Chondrocyte (in vitro differentiated cells): ENCODE data around the gene ATG3. TPM values are rescaled to one million over a fixed set of nuclear protein-coding genes. Genes with fewer than 3 reads are reported as not detected.

Experiments
- DNase-seq: peaks from one replicate; pipeline ENCODE4 v3.0.0; 2021; ENCODE audit warnings: mixed read lengths, low spot score
- H3K27ac Mint-ChIP-seq: one replicate; pipeline ENCODE4 v1.8.0; 2021; ENCODE audit warnings: mild to moderate bottlenecking, moderate library complexity, mixed read lengths; ENCODE audit not compliant: unreplicated experiment
- H3K27me3 Mint-ChIP-seq: 2 replicates; pipeline ENCODE4 v1.8.0; 2021; ENCODE audit warnings: low read depth, mixed read lengths
- H3K36me3 Mint-ChIP-seq: 2 replicates; pipeline ENCODE4 v1.8.0; 2021; ENCODE audit warnings: low read depth, mixed read lengths
- H3K4me1 Mint-ChIP-seq: 2 replicates; pipeline ENCODE4 v1.8.0; 2021; ENCODE audit warnings: low read depth, mild to moderate bottlenecking, mixed read lengths
- H3K4me3 Mint-ChIP-seq: one replicate; pipeline ENCODE4 v1.8.0; 2021; ENCODE audit warnings: mild to moderate bottlenecking, moderate library complexity, mixed read lengths; ENCODE audit not compliant: unreplicated experiment
- H3K9me3 Mint-ChIP-seq: 2 replicates; pipeline ENCODE4 v1.8.0; 2021; ENCODE audit warnings: low read depth, mixed read lengths
- total RNA-seq: library from RNA; stranded (reverse); gene quantifications from 3 replicates; pipeline ENCODE4 v1.2.1, GENCODE V29; 2021
- TF ChIP-seq, protein P1 (sequence below): fragments of 200-600 bp; sonication (generic); IDR thresholded peaks from 2 replicates; pipeline ENCODE4 v1.5.0; 2021; ENCODE audit warnings: antibody characterized with exemption, mild to moderate bottlenecking, moderate library complexity

Gene ATG3
- total RNA-seq, 1 donor from 2014 or later, result 42.7 TPM

DNA sequence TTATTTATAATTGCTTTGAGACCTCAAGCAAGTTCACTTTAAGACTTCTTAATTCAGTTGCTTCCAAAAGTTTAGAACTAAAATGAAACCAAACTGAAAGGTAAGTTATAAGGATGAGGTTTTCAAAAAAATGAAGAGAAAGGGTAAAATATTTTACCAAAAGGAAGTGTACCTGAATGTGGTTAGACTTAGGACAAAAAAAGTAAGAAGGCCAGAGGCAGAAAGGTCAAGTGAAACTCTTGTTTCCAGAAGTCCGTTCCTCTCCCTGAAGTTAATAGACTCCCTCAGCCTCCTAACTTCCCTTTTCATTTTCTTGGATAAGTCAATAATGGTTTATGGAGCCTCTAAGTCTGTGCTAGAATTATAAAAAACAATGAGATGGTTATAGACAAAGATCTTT, 79.1 kb downstream of the ATG3 start:
- Mint-ChIP-seq H3K9me3 (no peaks in the 10 kb centered on the region), H3K27ac (no peak overlapping the region), H3K4me1 (no peaks in the 10 kb centered on the region), H3K4me3 (no peak overlapping the region), H3K36me3 (no peaks in the 10 kb centered on the region), H3K27me3 (peaks cover 3% of the 10 kb centered on the region)
- TF ChIP-seq, protein P1, sequence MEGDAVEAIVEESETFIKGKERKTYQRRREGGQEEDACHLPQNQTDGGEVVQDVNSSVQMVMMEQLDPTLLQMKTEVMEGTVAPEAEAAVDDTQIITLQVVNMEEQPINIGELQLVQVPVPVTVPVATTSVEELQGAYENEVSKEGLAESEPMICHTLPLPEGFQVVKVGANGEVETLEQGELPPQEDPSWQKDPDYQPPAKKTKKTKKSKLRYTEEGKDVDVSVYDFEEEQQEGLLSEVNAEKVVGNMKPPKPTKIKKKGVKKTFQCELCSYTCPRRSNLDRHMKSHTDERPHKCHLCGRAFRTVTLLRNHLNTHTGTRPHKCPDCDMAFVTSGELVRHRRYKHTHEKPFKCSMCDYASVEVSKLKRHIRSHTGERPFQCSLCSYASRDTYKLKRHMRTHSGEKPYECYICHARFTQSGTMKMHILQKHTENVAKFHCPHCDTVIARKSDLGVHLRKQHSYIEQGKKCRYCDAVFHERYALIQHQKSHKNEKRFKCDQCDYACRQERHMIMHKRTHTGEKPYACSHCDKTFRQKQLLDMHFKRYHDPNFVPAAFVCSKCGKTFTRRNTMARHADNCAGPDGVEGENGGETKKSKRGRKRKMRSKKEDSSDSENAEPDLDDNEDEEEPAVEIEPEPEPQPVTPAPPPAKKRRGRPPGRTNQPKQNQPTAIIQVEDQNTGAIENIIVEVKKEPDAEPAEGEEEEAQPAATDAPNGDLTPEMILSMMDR, result no peak
- DNase-seq, result no peak

Other genes starting within 250 kb of the ATG3 start
- gene CD200, start 228.8 kb downstream of the ATG3 start, total RNA-seq, result 1.7 to 1.8 TPM in 2 of 3 replicates, not detected in the other
- gene BTLA, start 62.5 kb downstream of the ATG3 start, total RNA-seq, result 0.42 TPM in 1 of 3 replicates, not detected in the others
- 39.8 to 46.4 TPM (median 45.8 TPM) in 3 replicates for gene SLC35A5, start 83 bp upstream of the ATG3 start, total RNA-seq
- gene CCDC80, start 79.2 kb upstream of the ATG3 start, total RNA-seq, result 1,151 to 1,607 TPM (median 1,574 TPM) in 3 replicates